CD4-positive, alpha-beta T cell treated with Interleukin-21 for 1 hour (primary cell): ENCODE data around the gene MMP17.

Experiments
- DNase-seq: peaks from one replicate; pipeline ENCODE4 v3.0.0-alpha.2; 2020

The MMP17 gene

DNA sequence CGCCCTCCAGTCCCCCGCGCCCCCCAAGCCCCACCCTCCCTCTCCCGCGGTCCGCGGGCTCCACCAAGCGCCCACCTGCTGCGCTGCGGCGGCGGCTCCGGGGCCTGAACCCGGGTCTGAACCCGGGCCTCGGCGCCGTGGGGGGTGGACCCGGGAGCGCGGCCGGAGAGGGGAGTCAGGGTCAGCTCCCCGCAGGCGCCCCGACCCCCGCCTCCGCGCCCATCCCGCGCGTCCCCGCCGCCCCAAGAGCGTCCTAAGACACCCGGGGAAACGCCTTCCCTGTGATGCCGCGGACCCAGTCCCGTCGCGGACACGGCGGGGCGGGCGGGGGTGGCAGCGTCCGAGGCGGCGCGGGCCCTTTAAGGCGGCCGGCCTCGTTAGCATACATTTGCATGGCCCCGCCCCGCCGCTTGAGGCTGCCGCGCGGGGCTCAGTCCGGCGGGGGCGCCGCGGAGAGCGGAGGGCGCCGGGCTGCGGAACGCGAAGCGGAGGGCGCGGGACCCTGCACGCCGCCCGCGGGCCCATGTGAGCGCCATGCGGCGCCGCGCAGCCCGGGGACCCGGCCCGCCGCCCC, at the start of gene MMP17:
Gene MMP17 (plus strand): TSS at position 433 of the 574 bp plus-strand sequence. CDS start 102 bp downstream, at position 535.
- DNase-seq, result peak; percentile 15

GRCh38 chr12:131779027-131779426, 49.2 kb upstream of the MMP17 start:
- DNase-seq, result no peak

GRCh38 chr12:131782061-131782460, 46.1 kb upstream of the MMP17 start:
- DNase-seq, result no peak

DNA sequence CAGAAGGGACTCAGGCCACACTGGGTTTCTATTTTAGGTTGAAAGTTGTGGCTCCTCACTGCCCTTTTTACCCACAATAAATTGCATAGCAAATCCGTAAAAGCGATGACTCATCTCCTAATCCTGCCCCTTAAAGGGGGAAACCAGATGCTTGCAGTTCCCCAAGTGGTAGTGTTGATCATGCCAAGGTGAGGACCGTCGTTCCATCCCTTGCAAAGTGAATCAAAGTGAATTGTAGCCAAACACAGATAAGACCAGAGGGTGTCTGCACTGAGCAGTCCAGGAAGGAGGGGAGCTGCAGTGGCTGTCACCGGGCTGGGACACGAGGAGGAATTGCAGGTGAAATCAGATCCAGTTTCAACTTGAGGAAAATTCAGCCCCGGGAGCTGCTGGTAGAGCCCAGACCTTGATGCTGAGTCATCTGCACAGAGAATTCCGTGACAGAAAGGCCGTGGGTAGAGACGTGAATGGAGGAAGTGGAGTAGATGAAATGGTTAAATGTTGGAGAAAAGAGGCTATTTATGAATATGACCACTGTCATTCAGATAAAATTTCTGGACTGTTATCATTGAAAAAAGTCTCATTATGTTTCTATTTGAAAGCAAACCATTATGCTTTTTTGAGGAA, 44.2 kb upstream of the MMP17 start:
- no peak for DNase-seq

DNA sequence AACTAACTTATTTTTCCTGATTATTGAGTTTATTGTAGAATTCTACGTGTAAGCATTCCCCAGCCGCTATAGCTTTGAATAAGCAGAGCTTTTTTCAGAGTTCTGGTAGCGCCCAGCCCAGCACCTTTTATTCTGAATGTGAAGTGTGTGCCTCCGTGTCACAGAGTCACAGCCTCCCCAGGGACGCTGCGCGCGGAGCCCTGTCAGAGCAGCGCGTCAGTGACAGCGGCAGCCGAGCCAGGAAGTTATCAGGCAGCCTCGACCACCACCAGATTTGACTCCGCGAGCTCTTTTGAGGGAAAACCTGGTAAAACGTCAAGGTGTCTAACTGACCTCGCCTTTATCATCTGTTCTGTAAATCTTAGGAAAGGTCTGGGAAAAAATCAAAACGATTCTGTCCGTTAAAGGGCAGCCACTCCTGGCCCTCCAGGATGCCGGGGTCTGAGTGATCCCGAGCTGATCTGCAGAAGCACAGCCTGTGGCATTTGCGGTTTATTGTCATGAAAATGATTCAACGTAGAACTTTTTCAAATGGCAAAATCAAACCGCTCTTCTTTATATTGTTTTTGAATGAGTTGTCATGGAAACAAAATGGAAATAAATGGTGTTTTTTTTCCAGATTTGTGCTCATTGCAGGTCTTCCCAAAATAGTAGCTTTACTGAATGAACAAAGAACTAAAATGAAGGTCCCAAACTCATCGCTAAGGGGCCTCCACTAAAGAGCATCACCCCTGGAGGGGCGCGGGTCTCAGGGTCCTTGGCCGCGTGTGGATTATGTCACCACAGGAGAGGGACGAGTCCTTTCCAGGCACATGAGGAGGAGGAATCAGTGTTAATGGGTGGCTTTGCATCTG, 43.1 kb upstream of the MMP17 start:
- no peak for DNase-seq

- DNase-seq, result no peak
Observed at GRCh38 chr12:131785763-131786330, 42.3 kb upstream of the MMP17 start.

DNA sequence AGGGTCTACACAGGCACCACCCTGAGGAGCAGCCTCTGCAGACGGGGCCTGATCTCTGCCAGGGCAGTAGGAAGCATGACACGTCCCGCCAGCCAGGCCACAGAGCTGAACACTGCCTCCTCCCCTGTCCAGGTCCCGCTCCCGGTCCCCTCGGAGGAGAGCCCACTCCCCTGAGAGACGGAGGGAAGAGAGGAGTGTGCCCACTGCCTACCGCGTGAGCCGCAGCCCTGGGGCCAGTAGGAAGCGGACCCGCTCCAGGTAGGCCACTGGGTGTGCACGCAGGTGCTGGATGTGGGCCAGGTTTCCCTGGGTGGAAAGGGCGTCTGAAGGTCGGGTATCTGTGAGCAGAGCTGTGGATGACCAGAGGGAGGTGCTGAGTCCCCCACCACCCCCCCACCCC, 41.9 kb upstream of the MMP17 start:
- DNase-seq, result no peak

DNA sequence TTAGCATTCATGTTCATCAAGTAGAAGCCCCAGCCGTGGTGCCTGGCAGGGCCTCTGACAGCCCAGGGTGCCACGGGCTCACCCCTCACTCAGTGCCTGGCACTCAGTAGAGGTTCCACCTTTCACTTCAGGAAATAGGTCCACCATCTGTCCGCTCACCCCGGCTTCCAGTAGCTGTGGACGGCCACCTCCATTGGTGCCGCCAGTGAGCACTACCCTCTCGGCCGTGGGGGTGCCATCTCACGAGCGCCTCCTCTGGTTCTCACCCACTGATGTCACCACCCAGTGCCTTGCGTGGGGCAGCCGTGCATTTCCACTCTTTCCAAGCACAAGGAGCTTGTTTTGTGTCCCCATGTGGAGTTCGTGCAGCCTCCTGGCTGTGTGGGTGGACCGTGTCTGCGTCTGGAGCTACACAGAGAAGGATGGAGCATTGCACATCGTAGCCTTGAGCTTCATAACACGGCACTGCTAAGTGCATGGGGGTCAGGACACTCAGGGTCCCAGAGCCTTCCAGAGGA, 41.0 kb upstream of the MMP17 start:
- no peak for DNase-seq

GRCh38 chr12:131788070-131788469, 40.1 kb upstream of the MMP17 start:
- no peak for DNase-seq

DNA sequence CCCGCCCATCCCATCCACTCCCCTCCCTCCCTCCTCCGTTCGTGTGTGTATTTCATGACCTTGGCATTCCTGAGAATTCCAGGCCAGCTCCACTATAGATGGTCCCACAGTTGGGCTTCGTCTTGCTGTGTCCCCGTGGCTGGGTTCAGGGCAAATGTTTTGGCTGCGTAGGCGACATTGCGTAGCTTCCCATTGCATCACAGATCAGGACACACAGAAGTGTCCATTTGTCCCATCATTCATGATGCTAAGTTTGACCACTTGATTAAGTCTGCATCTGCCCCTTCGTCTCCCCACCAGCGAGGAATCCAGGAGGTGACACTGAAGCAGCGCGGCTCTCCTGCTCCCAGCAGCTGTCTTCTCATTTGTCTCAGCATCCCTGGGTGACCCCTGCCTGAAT, 38.6 kb upstream of the MMP17 start:
- no peak for DNase-seq

DNA sequence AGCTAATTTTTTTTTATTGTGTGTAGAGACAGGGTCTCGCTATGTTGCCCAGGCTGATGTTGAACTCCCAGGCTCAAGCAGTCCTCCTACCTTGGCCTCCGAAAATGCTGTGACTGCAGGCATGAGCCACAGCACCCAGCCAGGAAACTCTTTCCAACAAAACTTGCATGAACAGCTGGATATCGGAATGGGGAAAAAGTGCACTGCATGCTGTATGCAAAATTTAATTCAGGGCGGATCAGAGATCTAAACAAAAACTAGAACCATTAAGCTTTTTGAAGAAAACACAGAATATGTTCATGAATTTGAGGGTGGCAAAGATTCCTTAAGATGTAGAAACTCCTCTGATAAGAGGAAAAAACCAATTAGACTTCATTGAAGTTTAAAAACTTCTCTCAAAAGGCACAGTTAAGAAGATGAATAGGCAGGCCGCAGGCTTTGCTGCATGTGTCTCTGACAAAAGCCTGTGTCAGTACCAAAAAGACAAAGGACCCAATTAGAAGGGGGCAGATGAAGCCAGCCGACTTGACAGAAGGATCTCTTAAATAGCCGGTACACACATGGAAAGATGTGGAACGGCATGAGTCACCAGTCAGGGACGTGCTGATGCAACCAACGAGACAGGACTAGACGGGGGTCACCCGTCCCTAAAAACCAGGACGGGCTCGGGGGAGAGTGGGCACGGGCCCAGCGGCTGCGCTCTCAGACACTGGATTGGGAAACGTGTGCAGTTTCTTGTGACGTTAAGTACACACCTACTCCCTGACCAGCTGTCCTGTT, 34.8 kb upstream of the MMP17 start:
- no peak for DNase-seq

DNA sequence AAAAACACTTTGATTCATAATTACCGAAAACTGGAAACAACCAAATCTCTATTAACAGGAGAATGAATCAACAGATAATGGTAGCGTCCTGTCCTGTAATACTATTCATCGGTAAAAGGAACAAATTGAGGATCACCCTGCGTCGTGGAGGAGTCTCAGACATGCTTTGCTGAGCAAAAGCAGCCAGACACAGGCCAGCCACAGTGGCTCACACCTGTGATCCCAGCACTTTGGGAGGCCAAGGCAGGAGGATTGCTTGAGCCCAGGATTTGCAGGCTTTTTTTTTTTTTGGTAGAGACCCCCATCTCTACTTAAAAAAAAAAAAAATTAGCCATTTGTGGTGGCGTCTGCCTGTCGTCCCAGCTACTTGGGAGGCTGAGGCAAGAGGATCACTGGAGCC, 34.1 kb upstream of the MMP17 start:
- DNase-seq, result no peak

DNA sequence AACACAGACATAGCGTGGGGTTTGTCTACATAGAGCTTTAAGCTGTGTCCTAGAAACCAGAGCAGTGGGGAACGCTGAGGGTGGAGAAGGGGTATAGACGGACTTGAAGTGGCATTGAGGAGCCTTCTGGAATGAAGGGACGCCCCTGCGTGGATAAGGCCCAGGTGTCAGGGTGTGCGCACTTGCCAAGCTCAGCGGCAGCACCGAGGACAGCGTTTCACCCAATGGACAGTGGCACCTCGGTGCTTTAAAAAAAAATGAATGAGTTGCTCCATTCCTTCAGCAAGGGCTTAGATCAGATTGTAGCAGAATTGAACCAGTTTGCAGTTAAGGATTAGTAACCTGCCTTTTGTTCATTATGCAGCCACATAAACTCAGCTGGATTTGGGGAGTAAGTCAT, 33.6 kb upstream of the MMP17 start:
- DNase-seq, result no peak

GRCh38 chr12:131795064-131795463, 33.1 kb upstream of the MMP17 start:
- no peak for DNase-seq

DNA sequence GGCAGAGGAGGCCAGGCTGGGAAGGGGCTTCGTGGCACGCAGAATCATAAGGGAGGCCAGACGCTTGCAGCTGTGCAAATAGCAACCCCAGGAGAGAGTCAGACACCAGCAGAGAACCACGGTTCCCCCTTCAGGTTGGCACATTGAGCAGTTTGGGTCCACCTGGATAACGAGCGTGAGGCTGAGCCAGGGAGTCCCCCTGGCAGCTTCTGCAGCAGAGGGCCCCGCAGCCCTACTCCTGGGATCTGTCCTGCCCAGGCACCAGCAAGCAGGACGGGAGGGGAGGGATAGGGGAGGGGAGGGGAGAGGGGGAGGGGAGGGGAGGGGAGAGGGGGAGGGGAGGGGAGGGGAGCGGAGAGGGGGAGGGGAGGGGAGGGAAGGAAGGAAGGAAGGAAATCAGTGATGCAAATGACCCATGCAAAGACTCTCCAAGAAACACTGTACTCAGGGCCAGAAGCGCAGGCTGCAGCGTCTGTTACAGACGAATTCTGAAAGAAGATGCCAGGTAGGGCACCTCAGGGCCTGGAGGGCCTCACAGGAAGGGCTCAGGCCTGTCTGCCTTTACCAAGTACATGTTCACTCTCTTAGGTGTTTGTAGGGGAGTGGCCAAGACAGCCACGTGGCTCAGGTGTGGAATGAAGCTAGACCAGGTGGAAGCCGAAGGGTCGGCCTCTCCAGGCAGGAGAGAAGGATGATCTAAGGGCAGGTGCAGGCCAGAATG, 32.3 kb upstream of the MMP17 start:
- no peak for DNase-seq

DNA sequence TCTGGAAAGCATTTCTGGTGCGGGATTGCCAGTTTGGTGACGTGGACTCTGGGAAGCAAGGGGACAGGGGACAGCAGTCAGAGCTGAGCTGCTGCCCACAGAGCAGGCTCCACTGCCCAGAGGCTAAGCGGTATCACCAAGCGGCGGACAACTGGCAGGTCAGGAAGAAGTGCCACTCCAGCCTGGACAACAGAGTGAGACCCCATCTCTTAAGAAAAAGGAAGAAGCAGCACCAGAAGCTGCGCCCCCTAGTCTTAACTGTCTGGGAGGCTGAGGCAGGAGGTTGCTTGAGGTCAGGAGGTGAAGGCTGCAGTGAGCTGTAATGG, 31.8 kb upstream of the MMP17 start:
- no peak for DNase-seq

DNA sequence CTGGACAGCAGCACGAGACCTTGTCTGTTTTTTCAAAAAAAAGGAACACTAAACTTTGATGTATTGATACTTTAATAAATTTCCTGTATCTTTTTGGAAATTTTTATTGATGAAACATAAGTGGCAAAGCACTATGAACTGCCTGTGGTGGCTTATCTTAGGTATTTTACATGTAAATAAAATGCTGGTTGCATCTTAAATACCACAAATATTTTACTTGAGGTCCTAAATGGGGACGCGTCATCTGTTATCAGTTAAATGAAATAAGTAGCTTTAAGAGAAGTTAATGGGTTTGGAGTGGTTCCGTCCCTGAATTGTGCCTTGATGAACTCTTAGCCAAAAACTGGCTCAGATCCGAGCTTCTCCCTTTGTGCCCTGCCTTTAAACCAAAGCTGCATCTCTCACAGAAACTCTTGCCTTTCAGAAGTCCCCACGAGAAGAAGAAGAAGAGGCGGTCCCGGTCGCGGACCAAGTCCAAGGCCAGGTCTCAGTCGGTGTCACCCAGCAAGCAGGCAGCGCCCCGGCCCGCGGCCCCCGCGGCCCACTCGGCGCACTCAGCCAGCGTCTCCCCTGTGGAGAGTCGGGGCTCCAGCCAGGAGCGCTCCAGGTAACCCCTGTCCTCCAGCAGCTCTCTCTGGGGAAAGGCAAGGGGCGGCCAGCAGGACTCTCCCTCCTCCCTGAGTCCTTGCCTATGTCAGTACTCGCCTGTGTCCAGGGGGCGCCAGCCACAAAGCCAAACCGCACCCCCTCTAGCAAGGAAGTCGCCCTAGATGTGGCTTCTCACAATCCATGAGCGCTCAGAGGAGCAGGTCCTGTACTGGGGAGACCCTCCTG, 31.2 kb upstream of the MMP17 start:
- no peak for DNase-seq

DNA sequence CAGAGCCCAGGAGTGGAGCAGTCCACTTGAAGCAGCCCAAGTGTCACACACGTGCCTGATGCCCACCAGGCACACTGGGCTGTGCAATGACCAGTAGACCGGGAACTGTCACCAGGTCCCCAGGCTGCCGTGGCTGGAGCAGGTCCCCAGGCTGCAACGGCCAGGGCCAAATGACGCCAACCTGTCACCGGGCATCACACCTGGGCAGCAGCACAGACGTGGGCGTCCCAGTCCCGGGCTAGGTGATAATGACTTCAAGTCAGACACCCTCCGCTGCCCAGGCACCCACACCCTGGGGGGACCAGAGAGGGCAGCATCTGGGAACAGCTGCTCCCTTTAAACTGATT, 30.6 kb upstream of the MMP17 start:
- no peak for DNase-seq

GRCh38 chr12:131799195-131799594, 29.0 kb upstream of the MMP17 start:
- no peak for DNase-seq

- no peak for DNase-seq
Observed at GRCh38 chr12:131799828-131800593, 28.2 kb upstream of the MMP17 start.
